GM19023 (cell line): Measurements from ENCODE around the gene ERCC2.

Experiments
- ATAC-seq: cut with Tn5 transposase; IDR thresholded peaks from one replicate; pipeline ENCODE4 v1.9.1; 2021; ENCODE audit warnings: mild to moderate bottlenecking, moderate library complexity; ENCODE audit not compliant: unreplicated experiment

The ERCC2 gene

GRCh38 chr19:45305421-45305820 lies 65.0 kb downstream of the ERCC2 start:
- no peak for ATAC-seq

- ATAC-seq = no peak
These were observed 65.4 kb downstream of the ERCC2 start for GRCh38 chr19:45305007-45305406.

- no peak for ATAC-seq
These were observed 66.0 kb downstream of the ERCC2 start for GRCh38 chr19:45304141-45304926.

- ATAC-seq = no peak
These were observed 66.9 kb downstream of the ERCC2 start for GRCh38 chr19:45303269-45304060.

- ATAC-seq = no peak
These were observed 68.0 kb downstream of the ERCC2 start for GRCh38 chr19:45302416-45302815.
